Spleen (tissue), 7 donors: ENCODE data around the gene UBASH3B.

Experiments used
- CTCF ChIP-seq, 11 experiments: fragments of 200-600 bp in 7 of 11; fragments of 450-650 bp in 4 of 11; sonication (generic) in 4 of 11; IDR thresholded peaks in 8 of 11; conservative IDR thresholded peaks in 3 of 11; 1 replicate in 7 of 11; 2 replicates in 4 of 11; pipeline versions ENCODE4 v1.4.0 to v1.8.0; 2016 to 2021; ENCODE audit warnings: antibody characterized with exemption in 11 of 11, inconsistent platforms in 4 of 11, mild to moderate bottlenecking in 1 of 11
- POLR2A ChIP-seq, 3 donors: fragments of 450-650 bp; IDR thresholded peaks; one replicate each; pipeline ENCODE4 v1.5.1; 2017; ENCODE audit warnings: antibody characterized with exemption in 3 of 3, mild to moderate bottlenecking in 1 of 3
- donor health status: DM: no; HTN: no; CAD: no; lungs with moderate emphysema.
- donor health status: DM: no; HTN: no; CAD: no.
- donor health status: DM: no; HTN: no; CAD: no.

GRCh38 chr11:122746050-122746478 is 90.5 kb downstream of the UBASH3B start:
- TF ChIP-seq CTCF (IDR thresholded peaks at IDR 0.05 in 8 of 11, conservative IDR thresholded peaks at IDR 0.05 in 3 of 11) (no peak), POLR2A (IDR thresholded peaks at IDR 0.05) (no peak)
